Activated naive CD4-positive, alpha-beta T cell (primary cell): ENCODE data around the gene PDLIM4.

Experiments
- DNase-seq, 4 experiments: peaks; one replicate each; lab custom pipeline; 2025; lab: John Stamatoyannopoulos, UW

Gene PDLIM4

DNA sequence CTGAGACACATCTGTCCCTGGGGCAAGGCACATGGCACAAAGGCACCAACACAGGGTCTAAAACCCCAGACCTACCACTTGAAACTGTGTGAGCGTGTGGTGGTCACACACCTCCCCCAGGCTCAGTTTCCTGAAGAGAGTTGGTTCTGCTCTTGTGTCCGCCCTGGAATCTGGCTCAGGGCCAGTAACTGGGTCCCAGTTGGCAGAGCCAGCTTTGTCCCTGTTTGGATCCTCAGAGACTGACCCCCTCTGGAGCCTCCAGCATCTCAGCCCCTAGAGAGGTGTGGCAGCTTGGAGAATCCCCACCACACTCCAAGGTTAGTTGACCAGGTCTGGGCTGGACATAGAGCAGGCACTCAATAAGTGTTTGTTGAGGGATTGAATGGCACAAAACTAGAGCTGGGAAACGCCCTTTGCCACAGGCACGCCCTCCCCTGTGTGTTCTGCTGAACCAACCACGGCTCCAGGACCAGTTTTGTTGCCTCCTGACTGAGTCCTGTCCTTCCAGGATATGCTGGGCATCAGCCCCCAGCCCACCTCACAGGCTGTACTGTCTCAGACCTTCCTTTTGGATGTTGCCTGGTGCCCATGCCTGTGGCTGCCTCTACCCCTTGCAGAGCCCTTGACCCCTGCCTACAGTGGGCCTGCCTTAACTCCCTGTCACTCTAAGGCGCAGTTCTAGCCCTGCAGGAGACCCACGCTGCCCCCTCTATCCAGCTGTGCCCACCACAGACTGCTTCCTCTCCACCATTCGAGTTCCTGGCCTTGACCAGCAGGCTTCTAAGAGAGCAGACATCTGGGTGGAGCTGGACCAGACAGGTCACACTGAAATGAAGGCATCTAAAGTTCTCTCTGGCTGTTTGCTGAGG lies 3.8 kb upstream of the PDLIM4 start:
- DNase-seq, result no peak

DNA sequence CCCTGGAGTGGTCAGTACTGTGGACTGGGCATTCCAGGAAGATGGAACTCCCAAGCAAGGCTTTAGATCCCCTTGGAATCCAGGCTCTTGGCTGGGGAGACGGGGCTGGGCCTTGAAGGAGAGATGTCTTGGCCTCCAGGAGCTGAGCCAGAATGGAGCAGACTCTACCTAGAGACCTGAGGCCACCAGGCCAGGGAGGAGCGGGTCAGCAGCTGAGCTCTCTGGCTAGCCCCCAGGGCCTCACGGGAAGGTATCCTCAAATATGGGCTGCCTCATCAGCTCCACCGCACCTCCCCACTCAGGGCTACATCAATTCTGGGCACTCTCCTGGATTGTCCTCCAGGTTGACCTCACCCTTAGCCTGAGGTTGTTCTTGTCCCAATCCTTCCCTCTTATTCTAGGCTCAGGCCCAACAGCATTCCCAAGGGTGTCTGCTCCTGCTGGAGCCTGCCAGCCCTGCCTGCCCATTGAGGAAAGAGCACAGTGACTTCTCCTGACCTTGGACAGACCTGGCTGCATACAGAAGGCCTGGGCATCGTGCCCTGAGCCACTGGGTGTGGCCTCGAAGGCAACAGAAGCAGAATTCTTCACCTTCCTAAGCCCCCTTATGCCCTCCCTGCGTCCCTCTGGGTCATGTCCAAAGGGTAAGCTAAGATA lies 3.0 kb upstream of the PDLIM4 start:
- DNase-seq, result no peak

DNA sequence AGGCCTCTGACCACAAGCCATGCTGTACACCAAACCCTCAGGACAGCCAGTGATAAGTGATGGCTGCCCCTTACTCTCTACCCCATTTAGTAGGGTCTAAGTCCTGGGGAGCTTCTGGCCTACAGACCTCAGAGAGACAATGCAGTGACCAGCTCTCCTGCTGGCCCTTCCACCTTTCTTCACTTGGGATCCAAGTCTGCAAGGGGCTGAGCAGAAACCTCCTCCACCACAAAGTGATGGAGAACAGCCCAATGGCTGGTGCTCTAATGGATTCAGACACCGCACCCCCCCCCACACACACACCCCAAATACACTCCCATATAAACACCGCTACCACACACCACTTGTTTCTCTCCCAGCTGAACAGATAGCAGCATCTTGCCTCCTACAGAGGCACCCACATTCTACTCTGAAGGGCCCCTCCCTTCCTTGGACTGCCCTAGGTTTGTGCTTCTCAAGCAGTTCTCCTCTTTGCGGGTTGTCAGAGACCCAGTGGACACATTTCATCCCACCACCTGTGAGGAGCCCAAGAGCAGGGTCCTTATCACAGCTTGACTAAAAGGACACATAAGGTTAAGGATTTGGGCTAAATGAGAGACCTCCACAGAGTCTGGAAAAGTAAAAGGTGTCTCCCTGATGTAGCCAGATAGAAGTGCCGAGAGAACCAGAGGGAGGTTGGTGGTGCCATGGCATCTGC lies 1.3 kb upstream of the PDLIM4 start:
- DNase-seq, result no peak

DNA sequence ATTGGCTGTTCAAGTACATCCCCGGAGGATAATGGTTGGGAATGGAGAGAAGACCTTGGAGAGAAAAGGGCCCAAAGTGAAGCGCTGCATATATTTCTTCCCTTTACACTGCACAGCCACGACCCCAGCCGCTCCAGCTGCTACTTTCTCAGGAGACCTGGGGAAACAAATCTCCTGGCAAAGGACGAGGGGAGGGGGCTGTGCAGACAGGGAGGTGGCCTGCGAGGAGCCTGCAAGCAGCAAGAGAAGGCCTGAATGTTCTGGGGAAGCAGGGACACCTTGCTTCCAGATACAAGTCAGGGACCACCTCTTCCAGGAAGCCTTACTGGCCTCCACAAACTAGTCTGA lies 739 bp upstream of the PDLIM4 start:
- no peak for DNase-seq

DNA sequence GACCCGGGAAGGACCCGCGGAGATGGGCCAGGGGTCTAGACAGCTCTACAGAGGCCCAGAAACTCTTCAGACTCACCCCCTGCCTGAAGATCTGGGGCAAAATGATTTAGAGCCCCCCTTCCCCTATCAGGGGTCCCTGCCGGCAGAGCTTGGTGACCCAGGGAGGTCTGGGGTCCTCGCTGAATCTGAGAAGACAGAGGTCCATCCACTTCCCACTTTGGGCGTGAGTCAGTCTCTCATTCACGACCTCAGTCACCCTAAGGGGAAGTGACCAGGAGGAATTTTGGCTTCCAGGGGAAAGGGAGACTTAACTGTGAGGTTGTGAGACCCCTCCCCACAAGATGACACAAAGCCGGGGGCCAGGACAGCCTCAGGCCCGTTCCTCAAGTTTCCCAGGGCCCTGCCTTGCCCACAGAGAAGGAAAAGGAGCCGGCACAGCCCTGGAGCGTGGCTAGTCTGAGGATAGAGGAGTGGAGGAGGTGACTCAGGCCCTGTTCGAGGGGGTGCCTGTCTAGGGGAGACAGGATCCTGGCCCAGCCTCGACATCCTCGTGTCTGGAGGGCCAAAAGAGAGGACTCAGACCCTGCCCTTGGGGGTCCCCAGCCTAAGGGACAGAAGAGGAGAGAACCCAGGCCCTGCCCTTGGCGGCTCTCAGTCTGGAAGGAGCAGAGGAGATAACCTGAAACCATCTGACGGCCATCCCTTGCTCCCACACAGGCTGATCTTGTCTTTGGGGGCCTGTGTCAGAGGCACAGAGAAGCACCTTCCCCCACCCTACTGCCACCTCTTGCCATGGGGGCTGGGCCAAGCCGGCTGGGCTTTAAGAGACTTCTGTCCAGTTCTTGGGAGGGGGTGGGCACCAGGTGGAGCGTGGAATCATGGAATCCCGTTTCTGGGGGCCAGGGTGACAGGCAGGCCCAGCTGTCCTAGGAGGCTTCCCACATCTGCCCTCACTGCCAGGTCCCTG lies 889 bp downstream of the PDLIM4 start:
- DNase-seq, result no peak

DNA sequence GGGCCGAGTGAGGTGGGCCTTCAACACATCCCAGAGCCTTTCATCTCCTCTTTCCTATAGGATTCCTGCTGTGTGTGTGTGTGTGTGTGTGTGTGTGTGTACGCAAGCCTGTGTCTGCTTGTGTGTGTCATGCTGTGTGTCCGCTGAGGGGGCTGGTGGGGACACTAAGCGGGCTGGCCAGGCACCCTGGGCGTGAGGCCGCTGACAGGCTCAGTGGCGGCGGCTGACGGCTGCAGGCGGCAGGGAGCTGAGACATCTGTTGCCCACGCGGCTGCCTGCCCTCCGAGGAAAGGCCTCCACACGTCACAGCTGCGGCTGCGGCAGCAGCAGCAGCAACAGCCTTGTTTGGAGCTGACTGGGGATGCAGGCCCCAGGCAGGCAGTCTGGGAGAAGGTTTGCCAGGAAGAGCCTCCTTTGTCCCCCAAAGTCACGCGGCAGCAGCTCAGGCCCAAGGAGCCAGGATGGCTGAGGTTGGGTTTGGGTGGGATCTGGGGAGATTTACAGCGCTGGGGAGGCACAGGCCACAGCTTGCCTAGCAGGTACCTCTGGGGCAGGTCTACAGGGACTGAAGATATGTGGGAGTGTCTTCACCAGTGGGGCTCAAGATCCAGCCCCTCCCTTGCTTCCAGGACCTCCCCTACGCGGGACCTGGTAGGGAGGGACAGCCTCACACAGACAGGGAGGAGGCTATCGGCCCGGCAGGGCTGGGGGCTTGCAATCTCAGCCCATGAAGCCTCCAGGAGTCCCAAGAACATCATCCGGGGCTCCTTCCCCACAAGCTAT lies 1.8 kb downstream of the PDLIM4 start:
- no peak for DNase-seq

DNA sequence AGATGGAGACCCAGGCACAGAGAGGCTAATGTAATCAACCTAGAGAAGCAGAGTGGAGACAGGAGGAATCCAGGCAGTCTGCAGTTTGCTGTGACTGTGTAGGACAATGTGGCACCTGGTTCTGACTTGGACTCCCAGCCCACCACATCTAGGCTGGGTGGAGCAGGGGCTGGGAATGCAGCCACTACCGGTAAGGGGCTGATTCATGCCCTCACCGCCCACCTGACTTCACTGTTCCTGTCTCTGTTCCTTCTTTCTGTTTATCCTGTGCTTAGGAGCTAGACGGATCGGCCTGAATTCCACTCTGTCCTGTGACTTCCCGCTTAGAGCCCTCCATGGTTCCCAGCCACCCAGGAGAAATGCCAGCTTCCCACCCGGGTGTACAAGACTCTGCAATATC lies 2.6 kb downstream of the PDLIM4 start:
- DNase-seq, result no peak

DNA sequence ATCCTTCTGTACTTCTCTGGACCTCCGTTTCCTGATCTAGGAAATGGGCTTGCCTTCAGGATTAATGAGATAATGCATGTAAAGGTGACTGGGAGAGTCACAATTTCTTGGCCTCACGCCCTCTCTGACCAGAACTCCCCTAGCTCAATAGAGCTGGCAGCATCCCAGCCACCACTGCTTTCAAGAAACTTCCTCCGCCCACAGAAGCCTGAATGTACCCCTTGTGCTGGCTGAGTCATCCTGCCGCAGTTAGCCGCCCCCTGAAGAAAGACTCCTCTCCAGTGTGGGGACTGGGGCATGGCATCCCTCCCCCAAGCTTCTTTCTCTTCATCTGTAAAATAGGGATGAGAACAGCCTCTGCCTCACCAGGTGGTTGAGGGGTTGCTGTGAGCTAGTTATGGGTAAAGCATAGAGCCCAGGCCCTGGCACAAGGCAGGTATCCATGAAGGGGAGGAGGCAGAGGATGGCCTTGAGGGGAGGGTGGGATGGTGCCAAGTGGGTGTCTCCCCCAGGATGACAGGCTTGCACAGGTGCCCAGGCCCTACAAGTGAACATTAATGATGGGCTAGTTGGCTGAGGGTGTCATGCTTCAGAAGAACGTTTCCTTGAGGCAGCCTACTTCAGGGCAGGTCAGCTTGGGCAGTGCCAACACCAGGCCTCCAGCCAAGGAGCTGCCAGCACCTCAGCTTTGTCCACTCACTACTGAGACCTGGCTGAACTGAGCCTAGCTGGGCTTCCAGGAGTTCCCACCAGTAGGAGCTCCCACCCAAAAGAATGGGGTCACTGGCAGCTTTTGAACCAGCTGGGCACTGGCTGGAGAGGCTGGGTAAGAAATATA lies 3.4 kb downstream of the PDLIM4 start:
- no peak for DNase-seq

DNA sequence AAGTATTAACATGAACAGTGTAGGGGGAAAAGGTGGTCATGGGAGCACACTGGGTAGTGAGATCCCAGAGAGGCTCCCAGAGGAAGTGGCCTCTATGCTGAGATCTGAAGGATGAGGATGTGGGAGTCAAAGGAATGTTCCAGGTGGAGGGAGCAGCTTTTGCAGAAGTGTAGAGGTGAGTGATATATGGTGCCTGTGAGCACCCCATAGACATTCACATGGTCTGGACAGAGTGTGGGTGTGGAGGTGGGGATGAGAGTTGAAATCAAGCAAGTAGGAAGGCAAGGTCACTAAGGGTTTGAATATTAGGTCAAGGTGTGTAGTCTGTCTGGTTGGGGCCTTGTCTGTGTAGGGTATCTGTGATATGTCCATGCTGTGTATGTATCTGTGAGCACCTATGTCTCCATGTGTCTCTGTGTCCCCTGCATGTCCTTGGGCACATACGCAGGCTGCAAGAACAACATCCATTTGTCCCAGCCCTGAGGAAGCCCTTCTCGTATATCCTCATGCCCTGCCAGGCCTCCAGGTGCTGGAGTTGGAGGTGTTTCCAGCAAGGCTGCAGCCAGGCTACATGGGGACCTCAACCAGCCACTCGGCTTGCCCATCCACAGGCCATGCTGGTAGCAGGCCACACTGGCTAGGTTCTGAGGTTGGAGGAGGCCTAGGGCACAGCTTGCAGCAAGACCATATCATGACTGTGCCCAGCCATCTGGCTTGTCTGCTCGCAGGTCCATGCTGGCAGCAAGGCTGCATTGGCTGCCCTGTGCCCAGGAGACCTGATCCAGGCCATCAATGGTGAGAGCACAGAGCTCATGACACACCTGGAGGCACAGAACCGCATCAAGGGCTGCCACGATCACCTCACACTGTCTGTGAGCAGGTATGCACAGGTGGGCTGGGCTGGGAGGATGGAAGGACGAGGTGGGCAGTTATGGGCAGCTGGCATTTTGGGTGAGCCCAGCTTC lies 4.7 kb downstream of the PDLIM4 start:
- no peak for DNase-seq

DNA sequence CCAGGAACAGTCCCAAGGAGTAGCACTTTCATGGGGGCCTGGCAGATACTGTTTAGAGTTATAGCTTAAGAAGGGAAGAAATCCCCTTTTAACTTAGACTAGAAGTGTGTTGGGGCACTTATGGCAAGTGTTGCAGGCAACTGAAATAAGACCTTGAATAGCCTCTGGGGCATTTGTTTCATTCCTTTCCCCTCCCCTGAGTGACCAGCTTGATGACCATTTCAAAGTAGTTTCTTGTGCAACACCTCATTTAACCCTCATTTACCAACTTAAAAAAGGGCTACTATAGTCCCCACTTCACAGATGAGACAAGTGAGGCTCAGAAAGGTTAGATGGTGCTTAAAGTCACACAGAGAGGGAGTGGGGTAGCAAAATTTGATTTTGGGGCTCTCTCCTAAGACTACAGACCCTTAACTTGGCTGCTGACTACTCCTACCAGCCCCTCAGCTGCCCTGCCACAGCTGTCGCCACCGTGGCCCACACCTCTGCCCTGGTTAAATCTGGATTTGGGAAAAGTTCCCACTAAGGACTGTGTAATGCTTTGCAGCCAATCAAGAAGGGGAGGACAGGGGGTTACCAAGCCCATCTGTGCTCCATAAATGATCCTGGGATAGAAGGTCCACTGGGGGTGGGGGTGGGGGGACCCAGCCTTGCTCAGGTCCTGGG lies 5.5 kb downstream of the PDLIM4 start:
- DNase-seq, result no peak

DNA sequence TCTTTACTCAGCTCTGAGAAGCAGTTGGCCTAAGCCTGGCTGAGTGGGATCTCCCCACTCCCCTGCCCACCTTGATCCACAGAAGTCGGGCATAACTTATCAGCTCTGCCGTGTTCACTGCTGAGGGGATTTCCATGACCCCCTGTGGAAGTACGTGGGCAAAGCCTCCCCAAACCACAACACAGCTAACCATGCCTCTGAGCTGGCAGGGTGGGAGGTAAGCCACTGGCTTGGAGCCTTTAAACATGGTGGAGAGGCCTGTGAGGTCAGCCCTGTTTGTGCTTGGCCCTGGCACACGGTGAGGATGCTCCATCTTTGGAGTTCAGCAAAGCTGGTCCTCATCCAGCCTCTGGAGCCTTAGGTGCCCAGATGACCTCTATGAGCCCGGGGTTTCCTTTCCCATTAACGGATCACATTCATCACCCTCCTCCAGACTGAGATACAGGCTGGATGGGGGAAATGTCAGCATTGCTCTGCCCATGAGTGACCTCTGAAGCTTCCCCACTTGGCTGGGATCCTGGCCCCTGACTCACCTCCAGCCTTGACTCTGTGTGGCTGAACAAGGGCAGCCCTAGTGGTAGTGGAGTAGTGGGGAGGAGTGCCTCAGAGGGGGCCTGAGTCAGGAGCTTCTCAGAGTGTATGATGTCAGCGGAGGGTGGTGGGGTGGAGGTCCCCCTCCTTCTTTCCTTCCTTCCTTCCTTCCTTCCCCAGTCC lies 6.2 kb downstream of the PDLIM4 start:
- DNase-seq, result no peak

DNA sequence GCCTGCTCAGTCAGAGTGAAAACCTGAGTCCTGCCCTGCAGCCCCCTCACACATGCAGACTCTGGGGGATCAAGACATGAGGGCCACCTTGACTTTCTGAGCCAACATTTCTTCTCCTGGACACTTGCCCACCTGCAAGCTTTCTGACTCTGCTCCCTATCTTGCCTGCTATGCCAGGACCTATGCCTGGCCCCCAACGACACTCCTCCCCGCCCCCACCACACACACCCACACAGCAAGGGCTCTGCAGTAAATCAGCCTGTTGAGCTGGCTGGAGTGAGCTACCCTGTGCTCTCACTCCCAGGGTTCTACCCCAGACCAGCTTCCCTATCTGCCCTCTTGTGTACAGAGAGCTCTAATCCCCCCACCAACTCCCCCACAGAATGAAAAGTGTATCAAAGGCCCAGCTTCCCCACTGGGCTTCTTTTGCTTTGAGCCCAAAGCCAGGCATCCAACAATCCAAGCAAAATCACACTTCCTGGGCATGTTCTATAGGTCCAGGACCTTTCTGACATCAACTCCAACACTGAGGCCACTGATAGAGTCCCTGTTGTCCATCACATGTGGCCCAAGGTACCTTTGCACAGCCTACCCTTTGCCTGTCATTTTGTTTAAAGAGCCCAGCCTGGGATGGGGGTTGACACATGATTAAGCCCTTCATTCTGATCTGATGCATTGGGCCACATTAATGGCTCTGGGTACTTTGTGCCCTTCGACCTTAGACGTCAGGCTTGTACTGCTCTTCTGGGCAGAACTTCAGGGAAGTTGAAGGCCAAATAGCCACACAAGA lies 7.2 kb downstream of the PDLIM4 start:
- no peak for DNase-seq

DNA sequence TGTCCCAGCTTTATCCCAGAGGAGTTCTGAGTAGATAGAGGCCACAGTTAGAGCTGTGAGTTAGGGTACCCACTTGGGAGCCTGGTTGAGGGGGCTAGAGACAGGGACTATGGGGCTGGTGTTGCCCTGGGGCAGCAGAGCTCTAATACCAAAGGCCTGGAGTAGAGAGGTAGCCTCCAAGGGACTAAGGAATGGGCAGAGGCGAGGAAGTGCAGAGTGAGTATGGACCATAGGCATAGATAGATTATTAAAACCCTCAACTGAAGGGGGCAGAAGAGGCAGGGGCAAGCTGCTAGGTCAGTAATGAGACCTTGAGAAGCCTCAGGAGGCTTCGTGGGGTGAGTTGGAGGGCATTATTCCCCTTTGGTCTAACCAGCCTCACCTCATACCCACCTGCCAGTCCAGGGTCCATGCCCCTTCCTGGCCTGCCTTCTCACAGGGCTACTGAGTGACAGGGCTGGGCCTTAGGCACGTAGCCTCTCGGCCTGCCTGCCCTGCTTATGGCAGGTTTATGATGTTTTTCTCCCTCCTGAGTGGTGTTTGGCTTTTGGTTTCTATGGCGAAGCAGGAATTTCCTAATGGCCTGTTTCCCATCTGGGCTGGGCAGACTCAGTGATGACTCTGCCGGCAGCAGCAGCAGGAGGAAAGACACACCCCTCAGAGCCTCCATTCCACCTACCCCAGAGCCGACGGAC lies 8.0 kb downstream of the PDLIM4 start:
- DNase-seq, result no peak

DNA sequence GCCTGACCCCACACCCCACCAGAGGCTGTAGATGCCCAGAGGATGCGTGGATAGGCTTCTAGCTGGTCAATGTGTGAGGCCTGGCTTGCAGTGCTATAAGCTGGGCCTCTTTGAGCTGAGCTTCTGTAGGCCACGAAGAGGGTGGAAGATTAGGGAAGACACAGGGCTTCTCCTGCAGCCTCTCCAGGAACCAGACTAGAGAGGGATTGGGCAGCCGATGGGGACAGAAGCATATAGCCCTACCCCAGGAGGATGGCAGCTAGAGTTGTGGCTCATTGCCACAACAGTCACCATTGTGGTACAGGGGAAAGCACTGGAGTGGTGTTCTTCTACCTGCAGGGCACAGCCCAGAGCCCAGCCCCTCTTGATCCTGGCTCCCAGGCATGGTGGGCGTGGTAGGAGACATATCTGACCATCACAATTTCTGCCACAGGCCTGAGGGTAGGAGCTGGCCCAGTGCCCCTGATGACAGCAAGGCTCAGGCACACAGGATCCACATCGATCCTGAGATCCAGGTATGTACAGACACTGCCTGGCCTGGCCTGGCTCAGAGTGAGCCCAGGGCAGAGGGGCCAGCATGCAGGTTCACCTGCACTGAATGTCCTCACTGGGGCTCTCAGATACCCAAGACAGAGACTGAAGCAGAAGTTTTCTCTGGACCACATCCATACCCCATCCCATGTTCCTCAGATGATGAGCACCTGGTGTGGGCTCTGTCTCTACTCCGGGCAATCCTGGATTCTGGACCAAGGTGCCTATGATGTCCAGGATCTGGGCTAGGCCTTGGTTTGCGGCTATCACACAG lies 8.7 kb downstream of the PDLIM4 start:
- no peak for DNase-seq

DNA sequence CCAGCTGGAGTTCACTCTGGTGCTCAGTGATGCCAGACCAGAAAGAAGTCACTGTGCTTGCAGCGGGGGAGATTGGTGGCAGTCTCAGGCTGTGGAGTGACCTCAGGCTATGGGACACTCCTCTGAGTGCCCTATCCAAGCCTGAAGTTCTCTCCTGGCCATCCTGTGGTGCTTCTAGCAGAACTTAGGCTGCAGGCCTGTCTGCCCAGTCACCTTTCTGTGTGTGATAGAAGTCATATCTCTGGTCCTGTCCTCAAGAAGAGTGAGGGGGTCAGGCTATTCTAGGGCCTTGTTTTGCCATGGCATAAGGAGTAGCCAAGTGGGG lies 9.3 kb downstream of the PDLIM4 start:
- no peak for DNase-seq
